ENCODE data around the gene FGFBP3. TPM values are rescaled to one million over a fixed set of nuclear protein-coding genes. Genes with fewer than 3 reads are reported as not detected.

Gene FGFBP3
- total RNA-seq, 1 experiment from 2014 or later, result 1.2 TPM

- no peak for TF ChIP-seq EGR1 (IDR thresholded peaks at IDR 0.05; ENCODE audit: low read depth)
- no peak for TF ChIP-seq EZH2phosphoT487 (IDR thresholded peaks at IDR 0.05; ENCODE audit: borderline replicate concordance)
- TF ChIP-seq ZFX (IDR thresholded peaks at IDR 0.05), result no peak
- Histone ChIP-seq H3K4me2 (ENCODE audit: low read length) (no peak overlapping the region), H3K36me3 (ENCODE audit: control insufficient read depth in 1 of 2, insufficient read depth in 2 of 2, low read length in 2 of 2) (no peaks in the 10 kb centered on the region), H2AFZ (ENCODE audit: low read depth, low read length, poor library complexity, severe bottlenecking) (no peak overlapping the region), H3K9me2 (ENCODE audit: insufficient read depth) (no peaks in the 10 kb centered on the region), H3K4me1 (ENCODE audit: control insufficient read depth in 1 of 2, insufficient read depth in 2 of 2, low read length in 2 of 2) (no peaks in the 10 kb centered on the region), H3K9me3 (ENCODE audit: control insufficient read depth in 1 of 2, insufficient read depth in 1 of 2, low read depth in 1 of 2, low read length in 2 of 2) (no peaks in the 10 kb centered on the region), H3K27ac (ENCODE audit: low read depth, low read length) (no peak overlapping the region), H3K9ac (ENCODE audit: low read length) (no peak overlapping the region), H3K4me3 (replicated peaks in 1 of 2; ENCODE audit: low read depth in 1 of 2, low read length in 2 of 2) (no peak overlapping the region), H4K20me1 (ENCODE audit: insufficient read depth) (no peaks in the 10 kb centered on the region), H3K27me3 (ENCODE audit: insufficient read depth, low read length) (no peaks in the 10 kb centered on the region), H3K79me2 (ENCODE audit: insufficient read depth, low read length) (no peaks in the 10 kb centered on the region)
- intact Hi-C loops (cut with micrococcal nuclease), result no loop called here
- ATAC-seq, result no peak
- BruUV-seq (replicated peaks), result no TSS peak
- ChIA-PET POLR2A (no interaction called here), RAD21 (ENCODE audit: low non-redundant PET in 1 of 2, low total read pairs in 2 of 2, uncharacterized antibody in 2 of 2, unreplicated experiment in 2 of 2) (no interaction called here), CTCF (no interaction called here)
- no peak for DNase-seq (ENCODE audit: low read depth, low spot score)
Measured at GRCh38 chr10:91885362-91886079, 23.8 kb downstream of the FGFBP3 start.

GRCh38 chr10:91884536-91884935, 24.8 kb downstream of the FGFBP3 start:
- H3K79me2 ChIP-seq (ENCODE audit: insufficient read depth, low read length), result no peaks in the 10 kb centered on the region
- H4K20me1 ChIP-seq (ENCODE audit: insufficient read depth), result no peaks in the 10 kb centered on the region
- H3K4me1 ChIP-seq (ENCODE audit: control insufficient read depth in 1 of 2, insufficient read depth in 2 of 2, low read length in 2 of 2), result no peaks in the 10 kb centered on the region; a peak in 1 of 4 replicates
- H3K27ac ChIP-seq (ENCODE audit: low read depth, low read length), result no peak overlapping the region
- POLR2A ChIA-PET, result no interaction called here
- RAD21 ChIA-PET (ENCODE audit: low non-redundant PET in 1 of 2, low total read pairs in 2 of 2, uncharacterized antibody in 2 of 2, unreplicated experiment in 2 of 2), result no interaction called here
- no TSS peak for BruUV-seq (replicated peaks)
- TF ChIP-seq POLR2A (IDR thresholded peaks at IDR 0.05; ENCODE audit: borderline replicate concordance, extremely low read depth, insufficient read depth, insufficient read length), result no peak
- TF ChIP-seq, protein P1, sequence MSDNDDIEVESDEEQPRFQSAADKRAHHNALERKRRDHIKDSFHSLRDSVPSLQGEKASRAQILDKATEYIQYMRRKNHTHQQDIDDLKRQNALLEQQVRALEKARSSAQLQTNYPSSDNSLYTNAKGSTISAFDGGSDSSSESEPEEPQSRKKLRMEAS (IDR thresholded peaks at IDR 0.05), result no peak
- no peak for TF ChIP-seq EZH2 (IDR thresholded peaks at IDR 0.05)
- TF ChIP-seq ATF3 (IDR thresholded peaks at IDR 0.05), result no peak
- no peak for TF ChIP-seq SRF (IDR thresholded peaks at IDR 0.05; ENCODE audit: low read depth)
- no peak for TF ChIP-seq REST (IDR thresholded peaks at IDR 0.05; ENCODE audit: low read depth)
- TF ChIP-seq POLR2AphosphoS5 (IDR thresholded peaks at IDR 0.05; ENCODE audit: low read depth, low read length), result no peak
- TF ChIP-seq CEBPB (IDR thresholded peaks at IDR 0.05; ENCODE audit: low read depth), result no peak
- no peak for TF ChIP-seq EGR1 (IDR thresholded peaks at IDR 0.05; ENCODE audit: low read depth)
- TF ChIP-seq, protein P2, sequence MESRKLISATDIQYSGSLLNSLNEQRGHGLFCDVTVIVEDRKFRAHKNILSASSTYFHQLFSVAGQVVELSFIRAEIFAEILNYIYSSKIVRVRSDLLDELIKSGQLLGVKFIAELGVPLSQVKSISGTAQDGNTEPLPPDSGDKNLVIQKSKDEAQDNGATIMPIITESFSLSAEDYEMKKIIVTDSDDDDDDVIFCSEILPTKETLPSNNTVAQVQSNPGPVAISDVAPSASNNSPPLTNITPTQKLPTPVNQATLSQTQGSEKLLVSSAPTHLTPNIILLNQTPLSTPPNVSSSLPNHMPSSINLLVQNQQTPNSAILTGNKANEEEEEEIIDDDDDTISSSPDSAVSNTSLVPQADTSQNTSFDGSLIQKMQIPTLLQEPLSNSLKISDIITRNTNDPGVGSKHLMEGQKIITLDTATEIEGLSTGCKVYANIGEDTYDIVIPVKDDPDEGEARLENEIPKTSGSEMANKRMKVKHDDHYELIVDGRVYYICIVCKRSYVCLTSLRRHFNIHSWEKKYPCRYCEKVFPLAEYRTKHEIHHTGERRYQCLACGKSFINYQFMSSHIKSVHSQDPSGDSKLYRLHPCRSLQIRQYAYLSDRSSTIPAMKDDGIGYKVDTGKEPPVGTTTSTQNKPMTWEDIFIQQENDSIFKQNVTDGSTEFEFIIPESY (IDR thresholded peaks at IDR 0.05; ENCODE audit: extremely low read depth, insufficient replicate concordance, low read length), result no peak
- no peak for TF ChIP-seq TCF7L2 (IDR thresholded peaks at IDR 0.05; ENCODE audit: borderline replicate concordance, extremely low read depth, insufficient read depth, insufficient read length)
- TF ChIP-seq YY1 (IDR thresholded peaks at IDR 0.05; ENCODE audit: extremely low read depth, insufficient replicate concordance, low read depth, low read length), result no peak
- no peak for TF ChIP-seq JUND (IDR thresholded peaks at IDR 0.05)
- H2AFZ ChIP-seq (ENCODE audit: low read depth, low read length, poor library complexity, severe bottlenecking), result no peak overlapping the region
- no peaks in the 10 kb centered on the region for H3K27me3 ChIP-seq (ENCODE audit: insufficient read depth, low read length)
- no peak overlapping the region for H3K9ac ChIP-seq (ENCODE audit: low read length)
- DNase-seq (ENCODE audit: low read depth, low spot score), result no peak
- CTCF ChIA-PET, result no interaction called here
- intact Hi-C loops (cut with micrococcal nuclease), result no loop called here
- H3K9me3 ChIP-seq (ENCODE audit: control insufficient read depth in 1 of 2, insufficient read depth in 1 of 2, low read depth in 1 of 2, low read length in 2 of 2), result no peaks in the 10 kb centered on the region
- no peak overlapping the region for H3K4me2 ChIP-seq (ENCODE audit: low read length)
- no peaks in the 10 kb centered on the region for H3K9me2 ChIP-seq (ENCODE audit: insufficient read depth)
- H3K4me3 ChIP-seq (replicated peaks in 1 of 2; ENCODE audit: low read depth in 1 of 2, low read length in 2 of 2), result no peak overlapping the region
- ATAC-seq, result no peak
- no peaks in the 10 kb centered on the region for H3K36me3 ChIP-seq (ENCODE audit: control insufficient read depth in 1 of 2, insufficient read depth in 2 of 2, low read length in 2 of 2)

Data from HCT116 (cell line).